HAP-1 (cell line): ENCODE measurements around the gene CLASP1.
"Not testable (repeated sequence)": the region's sequence is repeated elsewhere in the genome, so short reads cannot be mapped to it uniquely, and the experiment has no call there.

Source experiments
- DNase-seq, 2 experiments: peaks; one replicate each; pipeline ENCODE4 v3.0.0-alpha.2; 2016 to 2020; ENCODE audit warnings: low spot score in 2 of 2
- H3K27me3 ChIP-seq: fragments of 250-450 bp; sonication (Bioruptor Pico); 2 replicates; pipeline ENCODE4 v1.5.1; 2020; ENCODE audit warnings: low read depth, mild to moderate bottlenecking, moderate library complexity
- H3K36me3 ChIP-seq: fragments of 250-450 bp; sonication (Bioruptor Pico); replicated peaks from 2 replicates; pipeline ENCODE4 v1.5.1; 2020; ENCODE audit warnings: mild to moderate bottlenecking
- H3K4me1 ChIP-seq: fragments of 250-450 bp; sonication (Bioruptor Pico); 2 replicates; pipeline ENCODE4 v1.5.1; 2020; ENCODE audit warnings: mild to moderate bottlenecking
- H3K4me3 ChIP-seq: fragments of 250-450 bp; sonication (Bioruptor Pico); 2 replicates; pipeline ENCODE4 v1.5.1; 2020; ENCODE audit warnings: mild to moderate bottlenecking, moderate library complexity
- H3K9me3 ChIP-seq: fragments of 250-450 bp; sonication (Bioruptor Pico); 2 replicates; pipeline ENCODE4 v1.5.1; 2020; ENCODE audit warnings: mild to moderate bottlenecking, moderate library complexity
- in situ Hi-C: fragments of 300-500 bp; cut with MboI; formaldehyde crosslinking; loops from 3 replicates; pipeline ENCODE4 v1.14.3; 2020; ENCODE audit warnings: low sequenced_read_pairs, inconsistent platforms, mixed read lengths

The CLASP1 gene

DNA sequence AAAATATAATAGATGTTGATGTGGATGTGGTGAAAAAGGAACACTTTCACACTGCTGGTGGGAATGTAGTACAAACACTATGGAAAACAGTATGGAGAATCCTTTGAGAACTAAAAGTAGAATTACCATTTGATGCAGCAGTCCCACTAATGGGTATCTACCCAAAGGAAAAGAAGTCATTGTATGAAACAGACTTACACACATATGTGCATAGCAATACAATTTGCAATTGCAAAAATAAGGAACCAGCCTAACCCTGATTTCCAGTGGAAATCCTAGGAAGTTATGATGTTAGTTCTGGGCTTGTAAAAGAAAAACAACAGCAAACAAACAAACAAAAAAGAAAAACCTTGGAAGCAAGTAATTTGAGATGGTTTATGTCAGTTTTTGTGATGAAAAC, 28.6 kb upstream of the CLASP1 start:
- DNase-seq: no peak
- Histone ChIP-seq H3K4me3 (no peak overlapping the region), H3K4me1 (peaks cover 10% of the 10 kb centered on the region), H3K27me3 (peaks cover 3% of the 10 kb centered on the region; the same call in 1 of the 2 replicates), H3K9me3 (peaks cover 18% of the 10 kb centered on the region), H3K36me3 (no peaks in the 10 kb centered on the region)
- in situ Hi-C loops: no loop called here

DNA sequence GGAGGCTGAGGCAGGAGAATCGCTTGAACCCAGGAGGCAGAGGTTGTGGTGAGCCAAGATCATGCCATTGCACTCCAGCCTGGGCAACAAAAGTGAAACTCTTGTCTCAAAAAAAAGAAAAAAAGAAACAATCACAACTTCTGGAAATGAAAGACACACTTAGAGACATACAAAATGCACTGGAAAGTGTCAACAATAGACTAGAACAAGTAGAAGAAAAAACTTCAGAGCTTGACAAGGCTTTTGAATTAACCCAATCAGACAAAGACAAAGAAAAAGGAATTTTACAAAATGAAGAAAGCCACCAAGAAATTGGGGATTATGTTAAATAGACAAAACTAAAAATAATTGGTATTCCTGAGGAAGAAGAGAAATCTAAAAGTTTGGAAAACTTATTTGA, 22.4 kb upstream of the CLASP1 start:
- H3K4me3 ChIP-seq, DNase-seq, in situ Hi-C loops, H3K36me3 ChIP-seq, H3K4me1 ChIP-seq, H3K27me3 ChIP-seq: not testable (repeated sequence)
- peaks cover 16% of the 10 kb centered on the region for H3K9me3 ChIP-seq

DNA sequence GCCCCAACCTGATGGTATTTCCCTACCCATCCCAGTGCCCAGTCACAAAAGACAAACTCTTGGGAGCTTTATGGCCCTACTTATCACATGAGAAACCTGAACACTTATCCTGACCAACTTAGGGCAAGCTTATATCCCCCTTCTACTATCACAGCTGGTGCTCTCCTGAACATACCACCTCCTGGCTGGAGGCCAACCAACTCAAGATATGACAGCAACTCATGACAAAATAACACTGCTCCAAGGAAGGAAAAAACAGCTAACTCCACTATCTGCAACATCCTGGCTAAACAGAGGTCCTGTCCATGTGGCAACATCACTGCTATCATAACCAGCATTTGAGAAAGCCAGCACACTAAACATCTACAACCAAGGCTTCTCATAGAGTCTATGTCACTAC, 20.9 kb upstream of the CLASP1 start:
- in situ Hi-C loops: no loop called here
- Histone ChIP-seq H3K27me3 (no peaks in the 10 kb centered on the region), H3K4me3 (no peak overlapping the region), H3K9me3 (peaks cover 13% of the 10 kb centered on the region), H3K4me1 (peaks cover 6% of the 10 kb centered on the region; the same call in 1 of the 2 replicates), H3K36me3 (no peaks in the 10 kb centered on the region)
- no peak for DNase-seq

DNA sequence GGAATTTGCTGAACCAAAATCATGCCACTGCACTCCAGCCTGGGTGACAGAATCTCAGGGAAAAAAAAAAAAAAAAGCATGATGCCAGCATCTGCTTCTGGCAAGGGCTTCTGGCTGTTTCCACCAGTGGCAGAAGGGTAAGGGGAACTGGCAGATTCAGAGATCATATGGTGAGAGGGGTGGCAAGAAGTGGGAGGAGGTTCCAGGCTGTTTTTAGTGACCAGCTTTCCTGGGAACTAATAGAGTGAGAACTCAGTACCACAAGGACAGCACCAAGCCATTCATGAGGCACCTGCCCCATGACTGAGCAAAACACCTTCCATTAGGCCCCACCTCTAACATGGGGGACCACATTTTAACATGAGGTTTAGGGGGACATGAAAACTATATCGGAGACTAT, 18.4 kb upstream of the CLASP1 start:
- no peaks in the 10 kb centered on the region for H3K27me3 ChIP-seq
- DNase-seq: no peak
- peaks cover 6% of the 10 kb centered on the region; the same call in 1 of the 2 replicates for H3K4me1 ChIP-seq
- H3K36me3 ChIP-seq: no peaks in the 10 kb centered on the region
- H3K9me3 ChIP-seq: peaks cover 13% of the 10 kb centered on the region
- H3K4me3 ChIP-seq: no peak overlapping the region
- in situ Hi-C loops: no loop called here

DNA sequence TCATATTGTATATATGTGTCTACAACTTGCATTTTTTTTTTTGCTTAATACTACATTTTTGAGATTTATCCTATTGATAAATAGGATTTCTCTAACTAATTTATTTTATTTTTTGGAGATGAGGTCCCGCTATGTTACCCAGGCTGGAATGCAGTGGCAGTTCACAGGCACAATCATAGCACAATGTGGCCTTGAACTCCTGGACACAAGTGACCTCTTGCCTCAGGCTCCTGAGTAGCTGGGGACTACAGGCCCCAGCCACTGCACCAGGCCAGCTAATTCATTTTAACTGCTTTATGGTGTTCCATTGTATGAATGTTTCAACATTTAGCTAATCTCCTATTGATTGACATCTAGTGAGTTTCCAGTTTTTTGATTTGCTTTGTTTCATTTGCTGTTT, 16.8 kb upstream of the CLASP1 start:
- Histone ChIP-seq H3K9me3 (peaks cover 6% of the 10 kb centered on the region; the same call in 1 of the 2 replicates), H3K36me3 (no peaks in the 10 kb centered on the region), H3K4me3 (no peak overlapping the region), H3K27me3 (no peaks in the 10 kb centered on the region), H3K4me1 (peaks cover 10% of the 10 kb centered on the region; the same call in 1 of the 2 replicates)
- no peak for DNase-seq
- in situ Hi-C loops: no loop called here

DNA sequence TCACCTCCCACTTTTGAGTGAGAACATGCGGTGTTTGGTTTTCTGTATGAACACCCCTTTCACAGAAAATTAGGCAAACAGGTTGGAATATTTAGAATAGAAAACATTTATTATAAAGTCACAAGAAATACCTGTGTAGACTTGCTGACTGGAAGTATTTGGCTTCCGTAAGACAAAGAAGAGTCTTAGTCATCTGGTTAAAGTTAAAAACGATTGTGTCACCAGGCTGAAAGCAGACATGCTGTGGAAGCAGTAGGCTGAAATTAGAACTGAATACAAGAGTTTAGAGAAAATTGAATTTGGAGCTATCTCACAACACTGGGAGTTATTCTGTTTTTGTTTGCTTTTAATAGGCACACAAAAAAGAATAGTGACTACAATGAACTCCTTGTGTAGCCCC, 16.2 kb upstream of the CLASP1 start:
- no peak for DNase-seq
- Histone ChIP-seq H3K4me3 (no peak overlapping the region), H3K36me3 (no peaks in the 10 kb centered on the region), H3K9me3 (peaks cover 2% of the 10 kb centered on the region; the same call in 1 of the 2 replicates), H3K27me3 (no peaks in the 10 kb centered on the region), H3K4me1 (peaks cover 10% of the 10 kb centered on the region; the same call in 1 of the 2 replicates)
- in situ Hi-C loops: no loop called here

DNA sequence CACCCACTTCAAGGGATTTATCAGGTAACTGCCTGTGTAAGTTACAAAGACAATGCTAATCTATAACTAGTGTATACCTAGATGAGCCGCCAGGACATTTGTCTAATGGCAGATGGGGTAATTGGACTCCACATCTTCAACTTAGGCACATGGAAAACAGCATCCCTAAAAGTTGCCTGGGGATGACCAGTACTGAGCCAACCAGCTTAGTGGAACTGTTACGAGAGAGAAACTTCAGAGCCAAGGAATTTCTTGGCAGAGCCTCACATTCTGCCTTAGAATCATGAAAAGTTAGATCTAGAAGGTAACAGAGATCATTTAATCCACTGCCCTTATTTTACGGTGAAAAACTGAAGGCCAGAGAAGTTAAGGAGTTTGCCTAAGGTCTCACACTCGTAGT, 15.5 kb upstream of the CLASP1 start:
- DNase-seq: no peak
- in situ Hi-C loops: no loop called here

DNA sequence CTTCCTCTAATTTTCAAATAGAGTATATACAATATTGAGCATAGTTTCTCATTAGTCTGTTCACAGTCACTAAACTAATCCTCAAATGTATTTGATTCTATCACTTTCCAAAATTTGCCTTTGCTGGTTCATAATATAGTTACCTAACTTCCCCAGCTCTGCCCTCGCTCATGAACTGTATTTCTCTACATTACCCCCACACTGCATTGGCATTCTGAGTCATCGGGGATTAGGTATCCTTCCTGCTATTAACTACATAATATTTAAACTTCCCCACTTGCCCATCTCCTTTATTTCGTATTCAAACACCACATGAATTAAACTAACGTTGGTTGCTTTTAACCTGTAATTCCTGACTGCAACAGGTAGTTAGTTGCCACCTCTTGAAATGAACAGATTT, 14.8 kb upstream of the CLASP1 start:
- in situ Hi-C loops: no loop called here
- no peaks in the 10 kb centered on the region for H3K27me3 ChIP-seq
- DNase-seq: no peak
- peaks cover 10% of the 10 kb centered on the region; the same call in 1 of the 2 replicates for H3K4me1 ChIP-seq
- no peak overlapping the region for H3K4me3 ChIP-seq
- no peaks in the 10 kb centered on the region for H3K9me3 ChIP-seq
- no peaks in the 10 kb centered on the region for H3K36me3 ChIP-seq

More for the DNA sequence above, 15.5 kb upstream of the CLASP1 start:
- no peak overlapping the region for H3K4me3 ChIP-seq
- H3K27me3 ChIP-seq: no peaks in the 10 kb centered on the region
- no peaks in the 10 kb centered on the region for H3K36me3 ChIP-seq
- H3K4me1 ChIP-seq: peaks cover 10% of the 10 kb centered on the region; the same call in 1 of the 2 replicates
- H3K9me3 ChIP-seq: peaks cover 2% of the 10 kb centered on the region; the same call in 1 of the 2 replicates

DNA sequence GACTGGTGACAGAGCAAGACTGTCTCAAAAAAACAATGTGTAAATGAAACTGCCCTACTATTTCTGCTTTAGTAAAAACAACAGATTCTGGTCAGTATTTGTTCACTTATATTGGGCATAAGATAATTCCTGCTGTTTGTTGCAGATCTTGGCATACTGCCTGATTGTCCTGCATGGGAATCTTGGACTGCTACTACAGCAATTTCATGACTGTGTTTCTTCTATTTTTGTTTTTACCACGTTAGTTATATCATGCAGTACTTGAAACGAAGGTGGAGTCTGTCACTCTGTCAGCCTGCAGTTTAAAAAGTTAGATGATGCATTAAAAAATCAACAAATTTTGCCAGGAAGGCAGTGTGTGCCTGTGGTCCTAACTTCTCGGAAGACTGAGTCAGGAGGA, 14.2 kb upstream of the CLASP1 start:
- H3K27me3 ChIP-seq: no peaks in the 10 kb centered on the region
- H3K36me3 ChIP-seq: no peaks in the 10 kb centered on the region
- peaks cover 10% of the 10 kb centered on the region; the same call in 1 of the 2 replicates for H3K4me1 ChIP-seq
- H3K9me3 ChIP-seq: no peaks in the 10 kb centered on the region
- no peak overlapping the region for H3K4me3 ChIP-seq
- in situ Hi-C loops: no loop called here
- no peak for DNase-seq

DNA sequence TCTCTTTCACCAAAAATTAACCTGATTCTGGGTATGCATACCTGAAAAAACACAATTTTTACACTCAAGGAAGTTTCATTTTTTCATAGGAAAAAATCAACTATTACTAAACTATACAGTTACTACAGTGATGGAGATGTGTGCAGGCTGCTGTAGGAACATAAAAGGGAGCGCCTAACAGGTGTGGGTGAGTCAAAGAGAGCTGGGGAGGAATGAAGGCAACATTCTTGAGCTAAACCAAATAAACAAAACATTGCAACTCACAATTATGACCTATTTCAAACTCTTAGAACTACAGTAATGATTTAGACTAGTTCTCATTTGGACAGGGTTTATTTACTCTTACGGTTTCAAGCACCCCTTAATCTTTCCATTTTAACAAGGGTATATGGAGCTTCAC, 13.4 kb upstream of the CLASP1 start:
- Histone ChIP-seq H3K36me3 (no peaks in the 10 kb centered on the region), H3K27me3 (no peaks in the 10 kb centered on the region)

DNA sequence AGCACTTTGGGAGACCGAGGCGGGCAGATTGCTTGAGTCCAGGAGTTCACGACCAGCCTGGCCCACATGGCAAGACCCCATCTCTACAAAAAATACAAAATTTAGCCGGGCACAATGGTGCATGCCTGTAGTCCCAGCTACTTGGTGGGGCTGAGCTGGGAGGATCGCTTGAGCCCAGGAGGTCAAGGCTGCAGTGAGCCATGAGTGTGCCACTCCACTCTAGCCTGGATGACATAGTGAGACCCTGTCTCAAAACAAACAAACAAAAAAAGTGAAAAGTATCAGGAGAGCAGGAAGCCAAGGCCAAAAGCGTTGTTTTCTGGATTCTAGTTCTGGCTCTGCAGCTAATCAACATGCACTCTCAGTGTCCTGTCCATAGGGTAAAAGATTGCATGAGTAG, 10.7 kb upstream of the CLASP1 start:
- in situ Hi-C loops: no loop called here

More for the DNA sequence above, 13.4 kb upstream of the CLASP1 start:
- H3K4me1 ChIP-seq: peaks cover 10% of the 10 kb centered on the region; the same call in 1 of the 2 replicates
- no peaks in the 10 kb centered on the region for H3K9me3 ChIP-seq
- DNase-seq: no peak
- no peak overlapping the region for H3K4me3 ChIP-seq
- in situ Hi-C loops: no loop called here

DNA sequence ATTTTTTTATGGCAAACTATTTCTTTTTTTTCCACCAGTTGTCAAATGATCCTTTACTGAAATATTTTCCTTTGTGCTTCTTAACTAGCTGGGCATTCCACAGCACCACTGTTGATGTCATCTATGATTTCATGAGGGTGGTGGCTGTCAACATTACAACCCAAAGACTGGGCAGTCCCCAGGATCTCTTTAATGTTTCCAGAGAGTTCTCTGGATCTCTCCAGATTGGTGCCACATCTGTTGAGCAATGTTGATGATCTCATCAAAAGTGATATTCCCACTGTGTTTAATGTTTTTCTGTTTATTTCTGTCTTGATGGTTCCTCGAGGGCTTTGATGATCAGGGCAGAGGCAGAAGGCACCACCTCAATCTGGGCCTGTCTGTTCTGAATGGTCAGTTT, 9.1 kb upstream of the CLASP1 start:
- in situ Hi-C loops, H3K36me3 ChIP-seq, H3K4me3 ChIP-seq, DNase-seq, H3K4me1 ChIP-seq, H3K9me3 ChIP-seq, H3K27me3 ChIP-seq: not testable (repeated sequence)

More for the DNA sequence above, 10.7 kb upstream of the CLASP1 start:
- Histone ChIP-seq H3K36me3 (no peaks in the 10 kb centered on the region), H3K9me3 (no peaks in the 10 kb centered on the region), H3K4me1 (peaks cover 3% of the 10 kb centered on the region; the same call in 1 of the 2 replicates), H3K27me3 (no peaks in the 10 kb centered on the region), H3K4me3 (no peak overlapping the region)
- DNase-seq: no peak

DNA sequence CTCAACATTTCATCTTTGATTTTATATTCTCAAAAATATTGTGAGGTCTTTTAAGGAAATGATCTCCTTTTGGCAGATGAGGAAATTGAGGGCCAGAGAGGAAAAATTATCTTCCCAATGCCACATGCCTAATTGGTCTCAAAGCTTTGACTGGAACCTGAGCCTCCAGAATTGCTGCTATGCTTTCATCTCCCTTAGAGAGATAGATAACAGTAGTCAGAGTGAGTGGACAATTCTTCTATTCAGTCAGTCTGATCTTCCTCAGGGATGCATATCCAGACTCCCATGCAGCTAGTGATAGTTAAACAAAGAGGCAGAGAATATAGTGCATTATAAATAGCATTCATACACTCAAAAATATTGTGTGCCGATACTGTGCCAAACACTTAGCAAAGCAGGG, 3.8 kb upstream of the CLASP1 start:
- no peaks in the 10 kb centered on the region for H3K27me3 ChIP-seq
- DNase-seq: no peak
- no peaks in the 10 kb centered on the region for H3K36me3 ChIP-seq
- no peaks in the 10 kb centered on the region for H3K9me3 ChIP-seq
- H3K4me1 ChIP-seq: peaks cover 10% of the 10 kb centered on the region
- in situ Hi-C loops: no loop called here
- no peak overlapping the region for H3K4me3 ChIP-seq

DNA sequence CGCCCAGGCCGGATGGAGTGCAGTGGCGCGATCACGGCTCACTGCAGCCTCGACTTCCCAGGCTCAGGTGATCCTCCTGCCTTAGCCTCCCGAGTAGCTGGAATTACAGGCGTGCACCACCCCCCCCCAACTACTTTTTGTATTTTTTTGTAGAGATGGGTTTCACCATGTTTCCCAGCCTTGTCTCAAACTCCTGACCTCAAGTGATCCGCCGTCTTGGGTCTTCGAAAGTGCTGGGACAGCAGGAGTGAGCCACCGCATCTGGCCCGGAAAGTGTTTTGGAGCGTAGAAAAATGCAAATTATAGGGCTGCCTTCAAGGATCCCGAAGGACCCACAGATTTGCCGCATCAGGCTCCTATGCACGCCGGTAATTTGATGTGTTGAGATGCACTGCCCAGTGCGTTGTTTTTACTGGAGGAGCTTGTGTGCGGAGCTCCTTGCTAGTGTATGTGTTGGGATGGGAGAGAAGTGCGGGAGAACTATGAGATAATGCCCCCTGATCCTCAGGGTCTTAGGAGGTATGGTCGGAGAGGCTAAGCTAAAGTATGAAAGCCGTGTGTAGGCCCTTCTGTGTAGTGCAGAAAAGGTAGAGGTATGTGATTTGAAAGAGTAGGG, 1.2 kb upstream of the CLASP1 start:
- in situ Hi-C loops: no loop called here
- DNase-seq: peak in 1 of 2 experiments; percentile 12
- Histone ChIP-seq H3K4me1 (peaks cover 16% of the 10 kb centered on the region), H3K36me3 (no peaks in the 10 kb centered on the region), H3K27me3 (no peaks in the 10 kb centered on the region), H3K9me3 (no peaks in the 10 kb centered on the region), H3K4me3 (peak overlapping the region; percentile 92)
